ENCODE measurements around the gene PTPN7. TPM values are rescaled to one million over a fixed set of nuclear protein-coding genes. Genes with fewer than 3 reads are reported as not detected.

Gene PTPN7
- total and polyA plus RNA-seq, 10 of the 15 experiments (the other 5 are each of a cell fraction or from before 2014, with no cell fraction given) = 7.9 to 117 (median 102) TPM

GRCh38 chr1:202179828-202180750 lies 19.7 kb upstream of the PTPN7 start:
- H4K20me1 ChIP-seq (ENCODE audit: control insufficient read depth, insufficient read depth) = no peaks in the 10 kb centered on the region
- RAD21 ChIA-PET (ENCODE audit: unreplicated experiment) = interaction anchor here (1.7 kb wide), 1 partner anchor 25 kb away, joined by 7 read pairs; no protein-coding TSS in a partner anchor
- H3K9ac ChIP-seq (ENCODE audit: control insufficient read depth, insufficient read depth, low read length) = no peak overlapping the region
- CTCF ChIA-PET = interaction anchor here (0.9 to 12.4 kb wide), 8 partner anchors 9 to 539 kb away, joined by 3 to 171 read pairs (median 4); partner anchors contain the start of genes LGR6 and PTPN7
- no peaks in the 10 kb centered on the region; the same call in 1 of the 2 replicates for H3K4me1 ChIP-seq (ENCODE audit: control insufficient read depth, insufficient read depth, low read length)
- no peaks in the 10 kb centered on the region for H3K9me3 ChIP-seq (replicated peaks; ENCODE audit: control insufficient read depth, insufficient read depth, low read length)
- TF ChIP-seq FOXK2 (IDR thresholded peaks at IDR 0.05) (no peak), SUZ12 (IDR thresholded peaks at IDR 0.05; ENCODE audit: unreplicated experiment) (no peak), BCLAF1 (IDR thresholded peaks at IDR 0.05) (no peak), HDAC6 (IDR thresholded peaks at IDR 0.05; ENCODE audit: unreplicated experiment) (no peak), SUPT20H (IDR thresholded peaks at IDR 0.05; ENCODE audit: borderline replicate concordance, control insufficient read depth, low read depth, low read length) (no peak), TCF3 (IDR thresholded peaks at IDR 0.05; ENCODE audit: borderline replicate concordance, insufficient read depth, low read depth, low read length) (no peak), YY1 (IDR thresholded peaks at IDR 0.05; ENCODE audit: low read depth, low read length) (no peak), PKNOX1 (IDR thresholded peaks at IDR 0.05) (no peak), NBN (IDR thresholded peaks at IDR 0.05) (no peak)
- H3K4me2 ChIP-seq (ENCODE audit: control insufficient read depth, insufficient read depth) = no peak overlapping the region
- H3K36me3 ChIP-seq (ENCODE audit: control insufficient read depth in 2 of 2, insufficient read depth in 2 of 2, low read length in 1 of 2) = no peaks in the 10 kb centered on the region
- no peak for FAIRE-seq
- WGBS (ENCODE audit: insufficient coverage, insufficient replicate concordance, low lambda C conversion rate, missing lambda C conversion rate) = 29% methylated on average over 19 of the region's 19 CpGs
- no peak overlapping the region for H2AFZ ChIP-seq (ENCODE audit: control insufficient read depth, low read depth, low read length)
- H3K79me2 ChIP-seq (ENCODE audit: control insufficient read depth, insufficient read depth, low read length) = no peaks in the 10 kb centered on the region
- H3K27ac ChIP-seq (ENCODE audit: control insufficient read depth, insufficient read depth) = no peak overlapping the region
- no peak for DNase-seq (ENCODE audit: low read depth, low spot score)
- H3K4me3 ChIP-seq = no peak overlapping the region
- POLR2A ChIA-PET = interaction anchor here (0.8 to 0.9 kb wide), 2 partner anchors 200 to 885 kb away, joined by 3 read pairs; no protein-coding TSS in a partner anchor
- intact Hi-C loops (cut with micrococcal nuclease; ENCODE audit: unreplicated experiment) (no loop called here), in situ Hi-C loops (cut with MboI) (no loop called here)
- SMC1A ChIA-PET (ENCODE audit: uncharacterized antibody, unreplicated experiment) = interaction anchor here (0.8 to 2.4 kb wide), 6 partner anchors 10 to 28 kb away, joined by 3 to 7 read pairs (median 4); partner anchors contain the start of gene PTPN7
- no TSS peak for BruUV-seq (replicated peaks)
- H3K27me3 ChIP-seq (replicated peaks in 1 of 2; ENCODE audit: control insufficient read depth in 2 of 2, insufficient read depth in 2 of 2, low read length in 1 of 2) = peaks cover 0 to 1% of the 10 kb centered on the region in 2 experiments; a peak in 2 of 4 replicates
- ATAC-seq = no peak
